CD4-positive, alpha-beta T cell treated with Interferon alpha-2 for 1 hour (primary cell): Measurements from ENCODE around the gene CRIP1.

Experiments used
- DNase-seq, 2 donors: peaks; one replicate each; pipeline ENCODE4 v3.0.0-alpha.2; 2020 to 2022

Gene CRIP1

GRCh38 chr14:105536691-105537579 lies 50.2 kb downstream of the CRIP1 start:
- no peak for DNase-seq

- DNase-seq = peak; percentile 56 to 72
Measured at GRCh38 chr14:105537580-105538474, 51.1 kb downstream of the CRIP1 start.
